Stimulated activated naive CD4-positive, alpha-beta T cell treated with Interleukin-2 at 50 U/mL for 16 hours (primary cell): Measurements from ENCODE around the gene DOK3.

Source experiments
- DNase-seq: peaks from one replicate; lab custom pipeline; 2025; lab: John Stamatoyannopoulos, UW

The DOK3 gene

GRCh38 chr5:177482359-177482795, 27.2 kb downstream of the DOK3 start:
- no peak for DNase-seq

- no peak for DNase-seq
Observed at GRCh38 chr5:177479774-177480173, 29.9 kb downstream of the DOK3 start.

- DNase-seq = peak; percentile 24
Observed at GRCh38 chr5:177478711-177479646, 30.6 kb downstream of the DOK3 start.

- no peak for DNase-seq
Observed at GRCh38 chr5:177477701-177478477, 31.7 kb downstream of the DOK3 start.

GRCh38 chr5:177476531-177477233, 32.9 kb downstream of the DOK3 start:
- no peak for DNase-seq

GRCh38 chr5:177475563-177476427, 33.8 kb downstream of the DOK3 start:
- no peak for DNase-seq

- no peak for DNase-seq
Observed at GRCh38 chr5:177474846-177475562, 34.6 kb downstream of the DOK3 start.

GRCh38 chr5:177474002-177474476, 35.6 kb downstream of the DOK3 start:
- DNase-seq = no peak

- no peak for DNase-seq
Observed at GRCh38 chr5:177473443-177474001, 36.1 kb downstream of the DOK3 start, which contains the start of gene DBN1. TSS of gene DBN1 (minus strand) at chr5:177473634. CDS start at chr5:177473521, 113 bp downstream.

GRCh38 chr5:177472460-177473442, 36.9 kb downstream of the DOK3 start:
- peak; percentile 43 for DNase-seq

GRCh38 chr5:177471610-177472356, 37.8 kb downstream of the DOK3 start:
- no peak for DNase-seq

- no peak for DNase-seq
Observed at GRCh38 chr5:177470759-177471536, 38.7 kb downstream of the DOK3 start.

- no peak for DNase-seq
Observed at GRCh38 chr5:177469750-177470525, 39.7 kb downstream of the DOK3 start.

- no peak for DNase-seq
Observed at GRCh38 chr5:177468685-177469628, 40.7 kb downstream of the DOK3 start.

- no peak for DNase-seq
Observed at GRCh38 chr5:177468329-177468684, 41.3 kb downstream of the DOK3 start.
